Inflammatory macrophage treated with lipopolysaccharide for 4 hours (primary cell): ENCODE measurements around the gene TMEM165.

Experiments used
- DNase-seq: peaks from one replicate; pipeline ENCODE4 v3.0.0-alpha.2; 2020

The TMEM165 gene

DNA sequence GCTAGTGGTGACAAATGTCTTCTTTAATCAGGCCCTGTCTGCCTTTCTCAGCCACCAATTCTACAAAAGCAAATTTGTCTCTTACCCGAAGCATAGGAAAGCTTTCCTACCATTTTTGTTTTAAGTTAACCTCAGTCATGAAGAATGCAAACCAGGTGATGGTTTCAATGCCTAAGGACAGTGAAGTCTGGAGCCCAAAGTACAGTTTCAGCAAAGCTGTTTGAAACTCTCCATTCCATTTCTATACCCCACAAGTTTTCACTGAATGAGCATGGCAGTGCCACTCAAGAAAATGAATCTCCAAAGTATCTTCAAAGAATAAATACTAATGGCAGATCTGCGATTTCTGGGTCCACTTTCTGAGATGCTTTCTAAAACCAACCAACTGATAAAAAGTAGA is 25.8 kb upstream of the TMEM165 start:
- DNase-seq: no peak

DNA sequence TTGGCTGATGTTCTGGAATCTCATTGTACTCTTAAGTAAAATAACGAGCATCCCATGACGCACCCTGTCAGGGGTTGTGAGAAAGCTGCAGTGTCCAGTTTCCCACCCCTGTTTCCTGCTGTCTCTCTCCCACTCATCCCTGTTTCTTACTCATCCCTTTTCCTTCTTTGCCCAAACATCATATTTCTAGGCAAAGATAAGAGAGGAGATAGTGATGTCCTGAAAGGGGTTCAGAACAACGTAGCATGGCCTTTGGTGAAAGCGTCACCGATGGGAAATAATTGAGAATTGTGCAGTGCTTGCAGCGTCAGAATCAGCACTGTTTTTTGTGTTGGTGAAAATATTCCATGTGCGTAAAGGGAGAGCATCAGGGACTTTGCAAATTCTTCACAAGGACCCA is 23.5 kb upstream of the TMEM165 start:
- no peak for DNase-seq

DNA sequence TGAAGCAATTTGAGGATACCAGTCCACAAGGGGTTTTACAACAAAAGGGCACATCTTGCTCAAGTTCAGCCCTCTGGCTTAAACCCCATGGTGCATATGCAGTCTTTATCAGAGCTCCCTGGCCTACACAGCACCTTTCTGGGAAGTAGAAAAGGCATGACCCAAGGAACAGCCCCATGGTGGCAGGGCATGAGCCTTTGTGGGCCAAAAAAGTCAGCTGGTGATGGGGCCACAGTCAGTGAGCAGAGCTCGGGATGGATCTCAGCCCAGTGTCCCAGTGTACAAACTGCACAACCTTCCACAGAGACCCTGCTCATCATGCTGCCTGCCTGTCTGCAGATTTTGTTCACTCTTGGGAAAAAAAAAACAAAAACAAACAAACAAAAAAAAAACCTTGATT is 22.3 kb upstream of the TMEM165 start:
- no peak for DNase-seq

DNA sequence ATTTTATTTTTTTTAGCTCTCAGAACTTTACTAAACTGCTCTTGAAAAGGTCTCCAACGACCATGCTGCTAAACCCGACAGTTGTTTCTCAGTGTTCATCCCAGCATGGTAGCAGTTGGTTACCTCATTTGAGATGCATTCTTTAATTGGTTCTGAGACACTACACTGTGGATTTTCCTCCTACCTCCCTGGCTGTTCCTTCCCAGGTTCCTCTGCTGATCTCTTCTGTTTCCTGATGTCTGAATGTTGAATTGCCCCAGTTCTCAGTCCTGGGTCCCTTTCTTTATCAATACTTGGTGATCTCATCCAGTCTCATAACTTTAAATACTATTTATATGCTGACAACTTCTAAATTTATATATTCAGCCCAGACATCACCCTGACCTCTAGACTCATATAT is 19.1 kb upstream of the TMEM165 start:
- no peak for DNase-seq

DNA sequence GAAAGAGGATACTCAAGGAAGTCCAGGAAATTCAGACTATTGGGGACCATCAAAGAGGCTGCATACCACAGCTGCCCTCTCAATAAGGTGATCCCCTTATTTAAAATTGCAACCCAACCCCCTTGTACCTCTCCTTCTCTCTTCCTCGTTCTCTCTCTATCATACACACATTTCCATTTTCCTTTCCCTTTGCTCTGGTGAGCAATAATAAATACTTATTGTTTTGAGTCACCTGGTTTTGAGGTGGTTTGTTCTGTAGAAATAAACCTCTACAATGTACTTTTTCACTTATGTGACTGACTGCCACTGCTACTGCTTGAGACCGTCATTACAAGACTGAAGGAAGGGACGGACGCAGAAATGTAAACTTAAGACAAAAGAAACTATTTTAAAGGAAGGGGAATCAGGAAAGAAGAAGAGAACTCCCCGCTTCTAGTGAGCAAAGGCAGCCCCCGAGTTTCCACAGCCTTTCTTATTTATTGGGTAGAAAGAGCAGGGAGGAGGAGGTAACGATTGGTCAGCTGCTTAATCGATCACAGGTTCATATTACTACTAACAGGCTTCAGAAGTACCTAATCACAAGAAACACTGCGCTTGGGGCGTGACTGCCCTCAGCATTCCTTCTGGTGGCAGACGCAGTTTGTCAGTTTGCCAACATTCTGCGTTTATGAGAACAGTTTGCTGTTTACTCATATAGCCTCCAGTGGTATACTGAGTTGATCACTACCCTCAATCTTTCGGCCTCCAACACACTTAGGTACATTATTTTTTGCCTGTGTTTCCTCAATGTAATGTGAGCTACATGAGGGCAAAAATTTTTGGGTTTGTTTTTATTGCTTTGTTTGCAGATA is 16.9 kb upstream of the TMEM165 start:
- DNase-seq: no peak

DNA sequence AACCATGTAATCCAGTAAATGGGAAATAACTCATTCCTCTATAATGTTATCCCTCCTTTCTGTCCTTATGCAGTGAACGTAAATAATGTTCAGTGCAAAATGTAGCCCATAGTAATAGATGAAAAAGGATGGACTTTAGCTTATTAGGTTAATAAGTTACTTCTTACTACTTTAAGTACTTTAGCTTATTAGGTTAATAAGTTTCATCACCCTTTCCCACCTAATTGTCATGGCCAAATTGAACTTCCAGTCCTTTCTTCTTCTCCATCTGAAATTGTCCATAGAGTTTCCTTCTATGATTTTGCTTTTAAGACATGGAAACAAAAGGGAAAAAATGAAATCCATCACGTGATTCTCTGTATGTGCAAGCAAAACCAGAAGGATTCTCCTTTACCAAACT is 15.2 kb upstream of the TMEM165 start:
- no peak for DNase-seq

DNA sequence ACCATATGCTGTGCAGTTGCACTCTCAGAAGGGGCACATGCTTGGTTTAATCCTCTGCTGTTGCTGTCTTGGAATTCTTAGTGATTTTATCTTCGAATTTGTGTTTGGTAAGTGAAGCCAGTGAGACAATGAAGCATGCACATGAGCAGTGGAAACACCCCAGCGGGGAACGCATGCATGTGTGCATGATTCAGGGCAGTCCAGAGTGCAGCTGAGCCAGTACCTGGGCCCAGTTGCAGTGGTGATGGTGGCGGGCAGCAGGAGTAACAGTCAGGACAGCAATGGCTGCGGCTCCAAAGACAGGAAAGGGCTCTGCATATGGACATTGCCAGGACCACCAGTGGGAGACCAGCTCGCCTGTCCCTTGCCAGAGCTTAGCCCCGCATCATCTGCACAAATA is 14.3 kb upstream of the TMEM165 start:
- no peak for DNase-seq

DNA sequence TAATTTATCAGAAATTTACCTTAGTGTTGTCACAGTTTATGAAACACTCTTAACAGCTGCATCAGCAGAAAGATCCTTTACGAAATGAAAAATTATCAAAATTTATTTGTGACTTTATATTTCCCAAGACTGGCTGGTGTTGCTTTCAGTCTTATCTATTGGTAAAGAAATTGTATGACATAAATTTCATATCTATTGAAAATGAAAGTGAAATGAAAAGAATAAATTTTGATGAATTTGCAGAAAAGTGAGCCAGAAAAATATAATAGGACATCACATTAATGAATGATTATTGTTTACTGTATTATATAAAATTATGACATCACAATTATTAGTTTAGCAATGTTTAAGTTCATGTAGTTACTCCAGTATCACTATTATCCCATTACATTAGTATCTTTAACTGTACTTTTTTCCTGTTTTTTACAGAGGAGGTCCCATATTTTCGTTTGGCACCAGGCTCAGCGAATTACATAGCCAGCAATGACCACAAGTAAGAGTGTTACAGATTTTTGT is 13.2 kb upstream of the TMEM165 start:
- peak; percentile 60 for DNase-seq

DNA sequence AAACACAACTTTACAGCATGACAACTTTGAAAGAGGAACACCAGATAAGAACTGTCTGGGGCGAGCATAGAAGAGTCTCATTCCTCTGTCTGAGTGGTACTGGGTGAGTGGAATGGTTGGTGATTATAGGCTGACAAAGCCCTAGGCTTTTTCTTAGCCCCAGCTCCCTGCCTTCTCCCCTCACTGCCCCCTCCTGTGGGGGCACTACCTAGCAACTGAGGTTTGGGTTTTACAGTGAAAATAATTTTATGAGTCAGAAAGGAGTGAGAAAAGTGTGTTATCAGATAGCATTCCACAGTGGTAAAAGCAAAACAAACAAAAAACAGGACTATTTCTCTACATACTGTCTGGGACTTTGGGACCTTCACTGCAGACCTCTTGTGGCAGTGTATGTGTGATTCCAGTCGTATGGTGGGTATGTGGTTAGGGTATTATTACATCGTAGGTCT is 10.5 kb upstream of the TMEM165 start:
- DNase-seq: no peak

DNA sequence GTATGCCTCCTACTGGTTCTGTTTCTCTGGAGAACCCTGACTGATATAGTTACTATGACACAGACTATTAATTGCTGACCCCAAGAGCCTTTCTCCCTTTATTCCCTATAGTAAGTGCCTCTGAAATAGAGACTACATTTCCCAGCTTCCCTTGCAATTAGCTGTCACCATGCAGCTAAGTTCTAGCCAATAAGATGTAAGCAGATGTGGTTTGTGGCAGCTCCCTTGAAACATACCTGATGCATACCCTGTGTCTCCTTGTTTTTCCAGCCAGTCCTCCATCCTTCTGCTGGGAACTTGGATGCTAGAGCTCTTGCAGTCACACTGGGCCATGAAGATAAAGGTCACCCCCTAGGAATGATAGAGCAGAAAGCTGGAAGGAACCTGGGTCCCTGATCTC is 9.7 kb upstream of the TMEM165 start:
- no peak for DNase-seq

DNA sequence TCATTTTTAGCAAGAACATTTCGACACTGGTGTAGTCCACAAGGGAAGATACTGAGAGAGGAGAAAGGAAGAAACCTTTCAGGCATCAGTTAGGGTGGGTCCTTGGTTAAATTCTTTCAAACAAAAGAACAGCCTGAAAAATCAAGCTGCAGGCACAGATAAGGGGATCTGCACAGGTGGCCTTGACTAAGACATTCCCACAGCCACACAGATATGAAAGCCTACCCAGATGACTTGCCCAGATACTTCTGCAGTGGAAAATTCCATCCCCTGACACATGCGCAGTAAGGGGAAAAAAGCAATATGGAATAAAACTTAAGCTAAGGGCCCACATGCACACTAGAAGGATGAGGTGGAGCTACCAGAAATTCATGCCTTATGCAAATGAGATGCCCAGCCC is 8.9 kb upstream of the TMEM165 start:
- DNase-seq: no peak

DNA sequence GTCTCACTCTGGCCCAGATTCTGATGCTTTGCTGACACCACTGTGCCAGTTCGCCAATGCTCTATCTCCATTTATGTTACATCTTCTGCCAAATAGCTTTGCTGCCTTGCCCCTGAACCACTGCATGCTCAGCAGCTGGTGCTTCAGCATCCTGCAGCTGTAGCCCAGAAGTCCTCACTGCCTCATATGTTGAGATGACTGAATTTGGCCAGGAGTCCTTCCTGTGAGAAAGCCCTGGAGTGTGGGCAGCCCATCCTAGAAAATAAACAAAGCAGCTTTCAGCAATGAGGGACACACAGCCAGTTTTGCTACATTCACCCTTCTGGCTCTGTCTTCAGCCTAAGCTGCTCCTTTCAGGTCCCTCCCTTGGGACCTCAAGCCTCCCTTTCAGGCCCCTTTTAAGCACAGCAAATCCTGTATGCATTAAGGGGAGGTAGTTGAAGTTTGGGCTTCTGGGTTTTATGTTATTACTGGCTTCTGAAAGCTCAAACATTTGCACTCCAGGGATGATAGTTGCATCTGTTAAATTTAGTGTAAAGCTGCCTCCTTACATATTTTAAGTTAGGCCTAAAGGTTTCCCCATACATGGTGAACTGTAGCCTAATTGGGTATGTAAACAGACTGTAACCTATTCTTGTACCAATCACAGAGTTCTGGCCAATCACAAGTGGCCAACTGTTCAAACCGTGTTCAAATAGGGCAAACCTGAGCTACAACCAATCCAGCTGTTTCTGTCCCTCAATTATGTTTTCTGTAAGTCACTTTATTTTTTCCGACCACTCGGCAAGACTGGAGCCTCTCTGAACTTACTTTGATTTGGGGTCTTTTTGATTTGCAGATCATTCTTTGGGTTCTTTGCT is 2.1 kb upstream of the TMEM165 start:
- no peak for DNase-seq

DNA sequence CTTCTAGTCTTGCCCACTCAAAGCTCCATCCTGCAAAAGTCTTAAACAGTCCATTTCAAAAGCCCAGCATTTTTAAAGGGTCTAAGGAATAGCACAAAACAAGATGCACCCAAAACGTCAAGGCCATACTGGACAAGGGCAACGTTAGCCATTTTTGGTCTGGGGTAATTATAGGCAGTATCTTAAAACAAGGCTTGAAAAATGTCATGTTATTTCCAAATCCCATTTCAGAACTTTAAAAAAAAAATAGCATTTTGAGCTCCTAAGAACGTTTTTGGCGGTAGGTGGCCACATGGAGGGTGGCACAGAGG is 584 bp upstream of the TMEM165 start:
- DNase-seq: no peak

DNA sequence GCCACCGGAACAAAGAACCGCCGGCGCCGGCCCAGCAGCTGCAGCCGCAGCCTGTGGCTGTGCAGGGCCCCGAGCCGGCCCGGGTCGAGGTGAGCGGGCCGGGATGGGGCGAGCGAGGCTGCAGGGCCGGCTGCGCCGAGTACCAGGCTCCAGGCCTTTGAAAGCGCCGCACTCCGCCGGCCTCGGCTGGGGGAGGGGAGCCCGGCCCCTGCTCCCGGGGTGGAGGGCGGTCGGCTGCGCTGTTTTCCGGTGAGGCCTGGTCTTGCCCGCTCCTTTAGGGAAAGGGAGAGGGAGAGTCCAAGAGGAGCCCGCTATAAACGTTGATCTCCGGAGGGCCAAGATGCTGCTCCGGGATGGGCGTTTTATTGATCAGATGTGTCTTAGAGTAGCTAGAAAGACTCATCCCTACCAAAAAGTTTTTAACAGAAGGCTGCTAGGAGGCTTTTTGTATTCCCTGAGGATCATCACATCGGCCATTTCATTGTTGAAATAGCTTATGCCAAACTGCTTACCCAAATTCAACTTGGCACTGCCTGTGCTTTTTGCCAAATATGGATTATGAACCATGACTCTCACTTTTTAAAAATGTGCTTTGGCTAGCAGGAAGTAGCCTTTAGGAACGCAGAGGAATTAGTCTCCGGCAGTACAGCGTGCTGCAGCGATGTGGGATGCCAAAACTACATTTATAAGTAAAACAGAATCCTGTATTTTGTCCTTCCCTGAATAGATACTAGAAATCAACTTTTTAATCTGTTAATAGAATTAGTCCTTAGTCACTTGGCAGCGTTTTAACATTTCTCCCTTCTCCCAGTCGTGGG is 760 bp downstream of the TMEM165 start:
- peak; percentile 50 for DNase-seq

DNA sequence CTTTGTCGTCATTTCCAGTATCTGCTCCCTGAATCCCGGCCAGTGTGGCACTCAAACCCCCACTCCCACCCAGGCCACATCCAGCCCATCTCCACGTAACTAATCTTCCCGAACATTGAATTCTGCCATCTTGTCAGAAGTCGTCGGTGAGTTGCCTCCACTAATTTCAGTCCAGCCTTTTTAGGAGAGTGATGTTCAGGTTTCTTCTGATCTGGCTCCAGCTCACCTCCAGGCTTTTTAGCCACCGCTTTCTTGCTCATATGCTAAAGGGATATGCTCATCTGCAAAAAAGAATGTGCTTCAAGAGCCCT is 1.3 kb downstream of the TMEM165 start:
- DNase-seq: no peak

DNA sequence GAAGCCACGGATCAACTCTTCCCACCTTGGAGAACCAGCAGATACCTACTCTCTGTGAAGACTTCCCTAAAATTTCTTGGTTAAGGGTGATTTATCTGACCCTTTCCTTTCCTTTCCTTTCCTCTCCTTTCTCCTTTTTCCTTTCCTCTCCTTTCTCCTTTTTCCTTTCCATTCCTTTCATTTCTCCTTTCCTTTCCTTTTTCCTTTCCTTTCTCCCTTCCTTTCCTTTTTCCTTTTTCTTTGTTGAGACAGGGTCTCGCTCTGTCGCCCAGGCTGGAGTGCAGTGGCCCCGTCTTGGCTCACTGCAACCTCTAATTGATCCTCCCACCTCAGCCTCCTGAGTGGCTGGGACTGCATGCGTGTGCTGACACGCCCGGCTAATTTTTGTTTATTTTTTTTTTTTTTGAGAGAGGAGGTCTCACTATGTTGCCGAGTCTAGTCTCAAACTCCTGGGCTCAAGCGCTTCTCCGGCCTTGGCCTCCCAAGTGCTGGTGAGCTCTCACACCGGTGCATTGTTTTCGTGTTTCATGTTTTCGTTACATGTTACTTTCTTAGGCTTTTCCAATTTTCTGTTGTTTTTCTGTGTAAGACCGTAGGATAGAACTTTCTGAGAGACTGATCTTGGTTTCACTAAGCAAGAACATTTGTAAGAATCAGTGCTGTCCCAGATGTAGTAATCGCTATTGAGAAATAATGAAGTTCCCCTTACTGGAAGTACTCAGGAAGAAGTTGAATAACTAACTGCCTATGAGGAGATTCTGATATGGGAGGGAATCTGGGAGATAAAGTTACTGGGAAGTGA is 2.0 kb downstream of the TMEM165 start:
- peak; percentile 96 for DNase-seq

DNA sequence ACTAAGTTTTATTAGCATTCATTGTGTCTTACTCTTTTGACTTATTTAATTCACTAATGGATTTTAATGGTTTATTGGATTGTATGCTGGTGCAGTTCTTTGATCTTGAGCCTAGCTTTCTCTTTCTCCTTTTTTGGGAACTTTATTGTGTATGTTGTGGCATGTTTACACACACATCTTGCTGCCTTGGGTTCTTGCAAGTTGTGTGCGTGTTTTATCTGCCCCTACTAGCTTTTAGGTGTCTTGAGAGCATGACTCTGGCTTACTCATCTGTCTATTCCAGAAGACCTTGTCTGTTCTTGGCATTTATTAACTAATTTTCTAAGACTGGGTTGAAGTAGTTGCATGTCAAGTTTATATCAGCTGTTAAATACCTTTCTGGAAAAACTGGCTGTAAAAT is 2.7 kb downstream of the TMEM165 start:
- DNase-seq: peak; percentile 45

DNA sequence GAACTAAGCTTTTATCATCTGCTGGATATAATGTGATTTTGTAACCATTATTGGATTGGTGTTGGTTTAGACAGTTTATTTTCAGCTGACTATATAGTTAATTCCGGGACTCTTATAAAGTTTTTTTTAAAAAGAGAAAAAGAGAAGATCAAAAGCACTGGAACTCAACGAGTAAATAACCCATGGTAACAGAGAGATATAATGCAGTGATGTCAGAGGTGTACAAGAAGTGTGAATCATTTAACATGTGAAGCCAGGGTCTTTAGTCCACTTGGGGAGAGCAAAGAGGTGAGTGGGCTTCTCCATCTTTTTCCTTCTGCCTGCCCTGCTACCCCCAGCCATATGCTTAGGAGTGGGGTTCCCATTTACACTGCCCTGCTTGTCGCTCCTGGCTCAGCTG is 3.2 kb downstream of the TMEM165 start:
- DNase-seq: no peak

DNA sequence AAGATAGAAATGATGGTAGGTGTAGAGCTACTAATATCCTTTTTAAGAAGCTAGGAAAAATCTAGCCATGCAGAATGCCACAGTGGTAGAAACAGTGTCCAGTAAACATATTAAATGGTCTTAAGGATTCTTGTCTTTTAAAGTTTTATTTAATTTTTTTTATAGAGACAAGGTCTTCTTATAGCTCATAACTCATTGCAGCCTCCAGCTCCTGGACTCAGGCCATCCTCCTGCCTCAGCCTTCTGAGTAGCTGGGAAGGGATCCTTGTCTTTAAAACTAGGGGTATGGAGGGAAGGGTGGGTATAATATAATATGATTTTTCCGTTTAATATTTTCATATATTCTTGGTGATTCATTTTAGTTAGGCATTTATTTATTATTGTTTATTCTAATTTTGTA is 3.8 kb downstream of the TMEM165 start:
- DNase-seq: no peak

DNA sequence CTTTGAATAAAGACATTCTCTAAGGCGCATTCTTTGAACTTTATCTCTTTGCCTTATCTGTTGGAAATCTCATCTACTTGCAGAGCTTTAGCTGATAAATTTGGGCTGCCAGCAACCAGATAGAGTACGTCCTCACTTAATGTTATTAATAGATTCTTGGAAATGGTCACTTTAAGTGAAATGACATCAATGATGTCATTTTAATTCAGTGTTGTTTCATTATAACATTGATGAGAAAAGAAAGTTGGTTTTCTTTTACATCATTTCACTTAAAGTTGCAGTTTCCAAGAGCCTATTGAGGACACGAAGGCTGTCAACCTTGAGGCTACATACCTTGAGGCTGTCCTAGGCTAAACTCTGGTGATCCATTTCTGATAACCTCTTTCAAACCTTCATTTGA is 9.3 kb downstream of the TMEM165 start:
- DNase-seq: no peak

DNA sequence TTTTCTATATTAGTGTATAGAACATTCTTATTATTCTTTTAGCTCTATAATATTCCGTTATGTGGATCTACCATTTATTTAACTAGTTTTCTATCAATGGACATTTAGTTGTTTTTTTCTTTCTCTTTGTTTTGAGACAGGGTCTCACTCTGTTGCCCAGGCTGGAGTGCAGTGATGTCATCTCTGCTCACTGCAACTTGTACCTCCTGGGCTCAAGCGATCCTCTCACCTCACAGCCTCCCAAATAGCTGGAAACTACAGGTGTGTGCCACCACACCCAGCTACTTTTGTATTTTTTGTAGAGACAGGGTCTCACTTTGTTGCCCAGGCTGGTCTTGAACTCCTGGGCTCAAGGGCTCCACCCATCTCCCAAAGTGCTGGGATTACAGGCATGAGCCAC is 10.8 kb downstream of the TMEM165 start:
- no peak for DNase-seq

DNA sequence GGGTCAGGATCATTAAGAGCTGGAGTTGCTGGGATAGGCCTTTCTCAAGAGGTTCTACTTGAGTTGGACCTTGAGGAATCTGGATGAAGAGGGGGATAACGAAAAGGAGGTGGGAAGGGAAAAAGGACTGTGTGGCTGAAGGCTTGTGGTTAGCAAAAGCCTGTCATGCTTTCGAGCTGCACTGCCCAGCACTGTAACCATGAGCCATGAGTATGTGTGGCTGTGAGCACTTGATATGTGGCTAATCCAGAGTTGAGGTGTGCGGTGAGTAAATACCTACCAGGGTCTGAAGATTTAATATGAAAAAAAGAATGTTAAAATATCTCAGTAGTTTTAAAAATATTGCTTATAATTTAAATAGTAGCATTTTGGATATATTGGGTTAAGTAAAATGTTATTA is 11.4 kb downstream of the TMEM165 start:
- no peak for DNase-seq

DNA sequence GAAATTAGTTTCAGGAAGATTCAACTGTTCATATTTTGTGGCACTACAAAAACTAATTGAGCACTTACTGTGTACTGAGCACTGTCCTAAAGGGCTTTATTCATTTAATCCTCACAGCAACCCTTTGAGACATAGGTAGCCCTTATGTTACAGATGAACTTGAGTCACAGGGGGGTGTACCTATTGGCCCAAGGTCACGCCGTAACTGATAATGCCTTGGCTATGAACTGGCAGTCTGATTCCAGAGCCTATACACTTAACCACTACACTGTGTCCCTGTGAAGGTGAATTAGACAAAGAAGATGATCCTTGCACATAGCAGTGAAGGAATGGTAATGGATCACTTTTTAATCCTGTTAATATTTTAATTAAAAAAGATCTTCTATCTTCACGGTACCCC is 12.0 kb downstream of the TMEM165 start:
- DNase-seq: no peak
